Immature natural killer cell (primary cell): ENCODE measurements around the gene DHX35. TPM values are rescaled to one million over a fixed set of nuclear protein-coding genes. Genes with fewer than 3 reads are reported as not detected.
A peak's percentile ranks its signal among the peaks of the same experiment; 100 is the strongest.

Experiments used
- DNase-seq, 3 donors: peaks; one replicate each; pipeline ENCODE4 v3.0.0; 2022; ENCODE audit warnings: mixed read lengths in 1 of 3
- H3K27ac Mint-ChIP-seq, 6 donors: one replicate each; pipeline ENCODE4 v1.8.0; 2020; ENCODE audit warnings: mixed read lengths in 6 of 6, mild to moderate bottlenecking in 5 of 6, inconsistent platforms in 4 of 6, moderate library complexity in 3 of 6
- H3K27me3 Mint-ChIP-seq, 3 donors: one replicate each; pipeline ENCODE4 v1.8.0; 2020 to 2021; ENCODE audit warnings: low read depth in 3 of 3, mild to moderate bottlenecking in 3 of 3, mixed read lengths in 3 of 3, moderate library complexity in 3 of 3, inconsistent platforms in 1 of 3
- H3K36me3 Mint-ChIP-seq, 3 donors: one replicate each; pipeline ENCODE4 v1.8.0; 2020; ENCODE audit warnings: mixed read lengths in 3 of 3, inconsistent platforms in 2 of 3, mild to moderate bottlenecking in 2 of 3
- H3K4me1 Mint-ChIP-seq, 2 donors: one replicate each; pipeline ENCODE4 v1.8.0; 2020; ENCODE audit warnings: inconsistent platforms in 2 of 2, mild to moderate bottlenecking in 2 of 2, mixed read lengths in 2 of 2, moderate library complexity in 1 of 2
- H3K4me3 Mint-ChIP-seq, 5 donors: one replicate each; pipeline ENCODE4 v1.8.0; 2020; ENCODE audit warnings: mild to moderate bottlenecking in 5 of 5, mixed read lengths in 5 of 5, inconsistent platforms in 3 of 5, moderate library complexity in 3 of 5
- H3K9me3 Mint-ChIP-seq, 6 donors: one replicate each; pipeline ENCODE4 v1.8.0; 2020; ENCODE audit warnings: mild to moderate bottlenecking in 6 of 6, mixed read lengths in 6 of 6, inconsistent platforms in 4 of 6, moderate library complexity in 3 of 6
- polyA plus RNA-seq, 3 donors: library from polyadenylated mRNA; unstranded; fragments of 300-500 nt; fragmentation: Illumina TruSeq; gene quantifications; one replicate each; pipeline ENCODE4 v1.2.3, GENCODE V29; 2021

DHX35 gene, protein sequence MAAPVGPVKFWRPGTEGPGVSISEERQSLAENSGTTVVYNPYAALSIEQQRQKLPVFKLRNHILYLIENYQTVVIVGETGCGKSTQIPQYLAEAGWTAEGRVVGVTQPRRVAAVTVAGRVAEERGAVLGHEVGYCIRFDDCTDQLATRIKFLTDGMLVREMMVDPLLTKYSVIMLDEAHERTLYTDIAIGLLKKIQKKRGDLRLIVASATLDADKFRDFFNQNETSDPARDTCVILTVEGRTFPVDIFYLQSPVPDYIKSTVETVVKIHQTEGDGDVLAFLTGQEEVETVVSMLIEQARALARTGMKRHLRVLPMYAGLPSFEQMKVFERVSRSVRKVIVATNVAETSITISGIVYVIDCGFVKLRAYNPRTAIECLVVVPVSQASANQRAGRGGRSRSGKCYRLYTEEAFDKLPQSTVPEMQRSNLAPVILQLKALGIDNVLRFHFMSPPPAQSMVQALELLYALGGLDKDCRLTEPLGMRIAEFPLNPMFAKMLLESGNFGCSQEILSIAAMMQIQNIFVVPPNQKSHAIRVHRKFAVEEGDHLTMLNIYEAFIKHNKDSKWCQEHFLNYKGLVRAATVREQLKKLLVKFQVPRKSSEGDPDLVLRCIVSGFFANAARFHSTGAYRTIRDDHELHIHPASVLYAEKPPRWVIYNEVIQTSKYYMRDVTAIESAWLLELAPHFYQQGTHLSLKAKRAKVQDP
- 1 to 10 TPM; 5.0 to 6.5 (median 6.0) TPM for polyA plus RNA-seq

DNA sequence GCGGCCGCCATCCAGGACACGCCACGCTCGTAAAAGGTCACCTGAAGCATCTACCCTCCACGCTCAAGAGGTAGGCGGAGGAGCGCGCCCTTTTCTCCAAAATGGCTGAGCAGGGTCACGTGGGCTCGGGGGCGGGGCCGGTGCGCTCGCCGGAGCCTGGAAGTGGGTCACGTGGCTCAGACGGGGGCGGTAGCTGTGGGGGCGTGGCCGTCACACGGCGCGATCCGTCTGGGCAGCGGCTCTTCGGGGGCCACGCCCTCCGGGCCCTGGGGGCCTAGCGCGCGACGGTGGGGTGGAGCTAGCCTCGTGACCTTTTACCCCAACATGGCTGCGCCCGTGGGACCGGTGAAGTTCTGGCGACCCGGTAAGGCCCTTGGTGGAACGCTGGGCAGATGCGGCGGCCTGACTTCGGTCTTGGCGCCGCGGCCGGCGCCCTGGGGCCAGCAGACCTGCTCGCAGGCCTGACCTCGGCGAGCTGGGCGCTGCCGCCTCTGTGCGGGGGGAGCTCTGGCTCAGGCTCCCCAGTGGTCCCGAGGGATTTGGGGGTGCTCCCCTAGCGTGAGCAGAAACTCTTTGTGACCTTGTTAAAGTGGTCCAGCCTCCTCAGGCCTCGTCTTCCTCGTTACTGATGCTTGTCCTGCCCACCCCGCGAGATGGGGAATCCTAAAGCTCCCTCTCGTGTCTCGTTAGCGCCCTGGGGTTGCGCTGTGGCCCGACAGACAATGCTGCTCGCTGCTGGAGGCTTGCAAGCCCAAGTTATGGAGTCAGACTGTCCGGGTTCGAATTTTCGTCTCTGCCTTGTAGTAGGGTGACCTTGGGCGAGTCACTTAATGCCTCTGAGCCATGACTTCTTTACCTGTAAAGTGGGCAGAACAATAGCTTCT is at the start of gene DHX35:
Gene DHX35 (plus strand): TSS at position 301 of the 884 bp plus-strand sequence. CDS start 24 bp downstream, at position 325.
- peaks cover 0 to 3% (median 0%) of the 10 kb centered on the region in 3 donors for H3K36me3 Mint-ChIP-seq
- H3K27ac Mint-ChIP-seq = peak within 1 kb of the TSS; percentile 88 to 95 (median 94)
- H3K9me3 Mint-ChIP-seq = no peaks in the 10 kb centered on the region

DNA sequence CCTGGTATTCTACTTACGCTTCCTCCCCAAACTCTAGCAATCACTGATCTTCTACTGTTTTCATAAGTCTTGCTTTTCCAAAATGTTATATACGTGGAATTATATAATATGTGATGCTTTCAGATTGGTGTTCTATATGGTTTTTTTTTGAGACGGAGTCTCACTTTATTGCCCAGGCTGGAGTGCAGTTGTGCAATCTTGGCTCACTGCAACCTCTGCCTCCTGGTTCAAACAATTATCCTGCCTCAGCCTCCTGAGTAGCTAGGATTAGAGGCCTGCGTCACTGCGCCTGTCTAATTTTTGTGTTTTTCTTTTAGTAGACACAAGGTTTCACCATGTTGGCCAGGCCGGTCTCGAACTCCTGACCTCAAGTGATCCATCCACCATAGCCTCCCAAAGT is 46.8 kb upstream of the DHX35 start:
- no peaks in the 10 kb centered on the region for H3K9me3 Mint-ChIP-seq
- H3K4me3 Mint-ChIP-seq = no peak overlapping the region
- DNase-seq = no peak
- H3K36me3 Mint-ChIP-seq = peaks cover 0 to 29% (median 8%) of the 10 kb centered on the region in 3 donors
- peaks cover 0 to 4% (median 0%) of the 10 kb centered on the region in 3 donors for H3K27me3 Mint-ChIP-seq
- H3K27ac Mint-ChIP-seq = peak overlapping the region in 1 of 6 donors; percentile 21
- no peaks in the 10 kb centered on the region for H3K4me1 Mint-ChIP-seq

More for the DNA sequence above, at the start of gene DHX35:
- Mint-ChIP-seq H3K4me3 (peak within 1 kb of the TSS; percentile 92 to 96 (median 95)), H3K27me3 (peaks cover 0 to 7% (median 3%) of the 10 kb centered on the region in 3 donors), H3K4me1 (peaks cover 21 to 27% of the 10 kb centered on the region in 2 donors)
- peak; percentile 98 for DNase-seq

DNA sequence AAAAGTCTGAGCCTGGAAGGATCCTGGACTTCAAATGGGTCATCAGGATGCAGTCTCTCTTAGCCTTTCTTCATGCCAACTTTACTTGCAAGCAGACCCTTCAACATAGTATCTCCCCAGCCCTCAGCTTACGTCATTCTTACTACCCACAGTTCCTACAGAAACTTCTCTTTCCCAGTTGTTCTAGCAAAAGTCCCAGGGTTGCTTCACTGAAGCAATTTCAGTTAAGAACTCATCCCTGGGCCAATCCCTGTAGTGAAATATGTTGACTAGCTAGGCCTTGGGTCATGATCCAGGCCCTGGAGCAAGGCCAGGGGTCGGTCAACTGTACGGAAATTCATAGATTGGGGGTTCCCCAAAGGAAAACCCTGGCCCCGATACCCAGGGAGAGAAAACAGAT is 44.5 kb upstream of the DHX35 start:
- Mint-ChIP-seq H3K27ac (no peak overlapping the region), H3K4me1 (no peaks in the 10 kb centered on the region), H3K36me3 (peaks cover 0 to 29% (median 8%) of the 10 kb centered on the region in 3 donors), H3K9me3 (no peaks in the 10 kb centered on the region), H3K4me3 (no peak overlapping the region), H3K27me3 (peaks cover 0 to 4% (median 3%) of the 10 kb centered on the region in 3 donors)
- DNase-seq = no peak

DNA sequence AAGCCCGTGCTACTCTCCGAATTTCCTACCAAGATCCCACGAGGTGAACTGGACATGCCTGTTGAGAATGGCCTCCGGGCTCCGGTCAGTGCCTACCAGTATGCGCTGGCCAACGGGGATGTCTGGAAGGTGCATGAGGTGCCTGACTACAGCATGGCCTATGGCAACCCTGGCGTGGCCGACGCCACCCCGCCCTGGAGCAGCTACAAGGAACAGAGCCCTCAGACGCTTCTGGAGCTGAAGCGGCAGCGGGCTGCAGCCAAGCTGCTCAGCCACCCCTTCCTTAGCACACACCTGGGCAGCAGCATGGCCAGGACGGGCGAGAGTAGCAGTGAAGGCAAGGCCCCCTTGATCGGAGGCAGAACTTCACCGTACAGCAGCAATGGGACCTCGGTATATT is 44.0 kb upstream of the DHX35 start:
- no peaks in the 10 kb centered on the region for H3K9me3 Mint-ChIP-seq
- H3K27ac Mint-ChIP-seq = no peak overlapping the region
- no peaks in the 10 kb centered on the region for H3K4me1 Mint-ChIP-seq
- H3K27me3 Mint-ChIP-seq = peaks cover 0 to 4% (median 3%) of the 10 kb centered on the region in 3 donors
- H3K36me3 Mint-ChIP-seq = peaks cover 0 to 29% (median 8%) of the 10 kb centered on the region in 3 donors
- no peak for DNase-seq
- H3K4me3 Mint-ChIP-seq = no peak overlapping the region

DNA sequence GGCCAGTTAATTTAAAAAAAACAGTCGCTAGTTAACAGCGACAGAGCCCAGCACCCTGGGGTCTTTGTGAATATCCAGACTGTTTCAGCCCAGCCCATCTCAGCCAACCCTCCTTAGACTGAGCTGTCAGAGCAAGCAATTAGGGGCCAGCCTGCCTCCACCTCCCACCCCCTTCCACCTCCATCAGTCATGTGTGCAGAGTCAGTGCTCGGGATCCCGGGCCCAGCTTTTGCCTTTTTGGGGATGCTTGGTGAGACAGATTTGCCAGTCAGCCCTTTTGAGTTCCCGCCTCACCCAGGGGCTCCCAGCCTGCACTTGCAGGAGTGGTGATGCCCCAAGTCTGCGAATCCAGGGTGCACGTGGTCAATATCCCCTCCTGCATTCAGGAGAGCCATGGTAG is 42.5 kb upstream of the DHX35 start:
- Mint-ChIP-seq H3K36me3 (peaks cover 3 to 28% (median 5%) of the 10 kb centered on the region in 3 donors), H3K27ac (no peak overlapping the region), H3K9me3 (no peaks in the 10 kb centered on the region), H3K4me1 (no peaks in the 10 kb centered on the region), H3K27me3 (peaks cover 0 to 5% (median under 1%) of the 10 kb centered on the region in 3 donors), H3K4me3 (no peak overlapping the region)
- no peak for DNase-seq

DNA sequence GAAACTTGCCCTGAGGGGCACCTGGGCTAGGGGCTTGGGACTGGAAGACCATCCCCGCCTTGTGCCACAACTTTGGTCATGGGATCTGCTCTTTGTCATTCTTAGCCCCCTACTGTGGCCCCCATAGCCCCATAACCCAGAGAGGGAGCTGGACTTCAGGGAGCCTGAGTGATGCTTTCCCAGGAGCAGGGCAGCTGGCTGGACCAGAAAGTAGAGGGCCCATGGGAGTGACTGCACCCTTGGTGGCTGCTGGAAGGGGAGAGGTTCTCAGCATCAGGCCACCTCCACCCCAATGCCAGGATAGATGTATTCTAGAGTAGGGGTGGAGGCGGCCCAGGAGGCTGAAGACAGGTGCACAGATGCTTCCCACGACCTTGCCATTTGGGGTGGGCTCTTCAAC is 41.7 kb upstream of the DHX35 start:
- Mint-ChIP-seq H3K27me3 (peaks cover 2 to 9% (median 6%) of the 10 kb centered on the region in 3 donors), H3K9me3 (no peaks in the 10 kb centered on the region), H3K4me1 (peaks cover 0 to 3% of the 10 kb centered on the region in 2 donors), H3K27ac (peak overlapping the region in 1 of 6 donors; percentile 10), H3K4me3 (no peak overlapping the region), H3K36me3 (peaks cover 3 to 25% (median 5%) of the 10 kb centered on the region in 3 donors)
- DNase-seq = no peak

DNA sequence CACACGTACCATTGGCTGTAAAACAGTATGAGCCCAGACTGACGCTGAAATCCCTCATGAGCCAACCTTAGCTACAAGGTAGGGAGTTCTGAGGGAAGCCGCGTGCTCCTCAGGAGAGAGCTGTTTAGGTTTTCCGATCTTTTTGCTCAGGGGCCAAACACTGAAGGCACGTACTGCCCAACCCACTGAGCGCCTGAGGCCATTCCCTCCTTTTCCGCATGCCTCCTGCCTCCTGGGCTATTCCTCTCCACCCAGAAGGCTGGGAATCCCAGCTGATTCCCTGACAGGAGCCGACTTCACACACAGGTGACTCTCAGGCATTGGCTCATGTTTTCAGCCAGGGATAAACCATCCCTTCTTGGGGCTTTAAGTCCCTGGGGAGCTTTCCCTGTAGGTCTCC is 41.3 kb upstream of the DHX35 start:
- Mint-ChIP-seq H3K4me1 (peaks cover 4 to 6% of the 10 kb centered on the region in 2 donors), H3K9me3 (no peaks in the 10 kb centered on the region), H3K36me3 (peaks cover 3 to 21% (median 5%) of the 10 kb centered on the region in 3 donors), H3K27me3 (peaks cover 4 to 10% (median 9%) of the 10 kb centered on the region in 3 donors), H3K4me3 (no peak overlapping the region), H3K27ac (no peak overlapping the region)
- no peak for DNase-seq

DNA sequence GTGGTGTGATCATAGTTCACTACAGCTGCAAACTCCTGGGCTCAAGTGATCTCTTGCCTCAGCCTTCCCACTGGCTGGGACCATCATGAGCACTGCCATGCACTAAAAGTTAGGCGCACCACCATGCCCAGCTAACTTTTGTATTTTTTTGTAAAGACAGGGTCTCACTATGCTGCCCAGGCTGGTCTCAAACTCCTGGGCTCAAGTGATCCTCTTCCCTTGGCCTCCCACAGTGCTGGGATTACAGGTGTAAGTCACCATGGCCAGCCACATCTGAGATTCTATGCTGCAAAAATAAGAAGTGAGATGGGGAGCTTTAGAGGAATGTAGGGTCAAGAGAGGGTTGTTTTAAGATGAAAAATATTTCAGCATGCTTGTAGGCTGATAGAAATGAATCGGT is 37.4 kb upstream of the DHX35 start:
- H3K4me1 Mint-ChIP-seq = peaks cover 22 to 29% of the 10 kb centered on the region in 2 donors
- peak overlapping the region in 5 of 6 donors; percentile 4 to 76 (median 49) for H3K27ac Mint-ChIP-seq
- peak overlapping the region in 3 of 5 donors; percentile 22 to 57 (median 38) for H3K4me3 Mint-ChIP-seq
- no peak for DNase-seq
- H3K36me3 Mint-ChIP-seq = peaks cover 0 to 3% (median 3%) of the 10 kb centered on the region in 3 donors
- peaks cover 4 to 15% (median 9%) of the 10 kb centered on the region in 3 donors for H3K27me3 Mint-ChIP-seq
- no peaks in the 10 kb centered on the region for H3K9me3 Mint-ChIP-seq

DNA sequence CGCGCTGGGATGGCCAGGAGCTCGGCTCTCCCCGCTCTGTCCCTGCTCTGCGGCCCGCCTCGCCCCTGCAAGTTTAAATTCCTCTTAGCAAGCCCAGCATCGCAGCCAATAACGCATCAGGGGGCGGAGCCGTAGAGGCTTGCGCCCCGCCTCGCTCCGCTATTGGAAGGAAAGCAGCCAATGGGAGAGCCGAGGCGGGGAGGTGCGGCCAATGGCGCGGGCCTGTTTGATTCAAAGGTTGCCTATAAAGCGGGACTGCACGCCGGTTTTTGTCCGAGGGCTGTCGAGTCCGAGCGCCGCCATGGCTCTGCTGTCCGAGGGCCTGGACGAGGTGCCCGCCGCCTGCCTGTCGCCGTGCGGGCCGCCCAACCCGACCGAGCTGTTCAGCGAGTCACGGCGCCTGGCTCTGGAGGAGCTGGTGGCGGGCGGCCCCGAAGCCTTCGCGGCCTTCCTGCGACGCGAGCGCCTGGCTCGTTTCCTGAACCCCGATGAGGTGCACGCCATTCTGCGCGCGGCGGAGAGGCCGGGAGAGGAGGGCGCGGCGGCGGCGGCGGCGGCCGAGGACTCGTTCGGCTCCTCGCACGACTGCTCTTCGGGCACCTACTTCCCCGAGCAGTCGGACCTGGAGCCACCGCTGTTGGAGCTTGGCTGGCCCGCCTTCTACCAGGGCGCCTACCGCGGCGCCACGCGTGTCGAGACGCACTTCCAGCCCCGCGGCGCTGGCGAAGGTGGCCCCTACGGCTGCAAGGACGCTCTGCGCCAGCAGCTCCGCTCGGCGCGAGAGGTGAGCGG is 35.8 kb upstream of the DHX35 start, which contains the start of gene FAM83D:
Gene FAM83D (plus strand): TSS at position 276 of the 792 bp plus-strand sequence. CDS start 26 bp downstream, at position 302.
- H3K9me3 Mint-ChIP-seq = no peaks in the 10 kb centered on the region
- H3K4me1 Mint-ChIP-seq = peaks cover 28 to 35% of the 10 kb centered on the region in 2 donors
- peaks cover 0 to 3% (median 3%) of the 10 kb centered on the region in 3 donors for H3K36me3 Mint-ChIP-seq
- H3K27ac Mint-ChIP-seq = peak within 1 kb of the TSS in 5 of 6 donors; percentile 3 to 87 (median 16)
- peaks cover 4 to 15% (median 7%) of the 10 kb centered on the region in 3 donors for H3K27me3 Mint-ChIP-seq
- peak; percentile 90 to 93 (median 93) for DNase-seq
- peak within 1 kb of the TSS; percentile 73 to 82 (median 78) for H3K4me3 Mint-ChIP-seq

DNA sequence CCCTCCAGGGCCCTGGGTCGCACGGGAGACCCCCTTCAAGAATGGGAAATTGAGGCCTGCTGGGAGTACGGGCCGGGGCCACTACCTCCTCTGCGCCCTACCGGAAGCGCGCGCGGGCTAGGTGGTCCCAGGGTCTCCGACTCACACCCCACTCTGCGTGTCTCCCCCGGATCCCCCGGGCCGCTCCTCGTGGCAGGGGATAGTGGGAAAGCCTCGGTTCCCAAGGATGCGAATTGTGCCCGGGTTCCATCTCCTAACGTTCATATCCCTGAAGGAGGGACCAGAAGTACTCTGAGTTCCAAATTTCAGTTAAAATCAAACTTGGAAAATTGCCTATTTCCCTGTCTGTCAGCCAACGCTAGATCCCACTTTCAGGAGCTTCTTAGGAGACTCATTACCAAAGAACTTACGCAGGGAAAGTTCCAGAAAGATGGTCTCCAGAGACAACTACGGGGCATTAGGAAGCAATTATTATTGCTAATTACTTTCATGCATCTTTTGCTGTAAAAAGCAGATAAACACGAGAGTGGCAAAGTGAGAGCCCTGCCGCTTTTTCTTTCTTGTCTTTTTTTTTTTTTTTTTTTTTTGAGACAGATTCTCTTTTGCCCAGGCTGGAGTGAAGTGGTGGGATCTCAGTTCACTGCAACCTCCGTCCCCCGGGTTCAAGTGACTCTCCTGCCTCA is 35.1 kb upstream of the DHX35 start:
- DNase-seq = no peak
- Mint-ChIP-seq H3K27ac (no peak overlapping the region), H3K4me1 (peaks cover 28 to 35% of the 10 kb centered on the region in 2 donors), H3K27me3 (peaks cover 4 to 15% (median 7%) of the 10 kb centered on the region in 3 donors), H3K9me3 (no peaks in the 10 kb centered on the region), H3K36me3 (peaks cover 0 to 3% (median 3%) of the 10 kb centered on the region in 3 donors), H3K4me3 (peak overlapping the region; percentile 73 to 82 (median 78))

DNA sequence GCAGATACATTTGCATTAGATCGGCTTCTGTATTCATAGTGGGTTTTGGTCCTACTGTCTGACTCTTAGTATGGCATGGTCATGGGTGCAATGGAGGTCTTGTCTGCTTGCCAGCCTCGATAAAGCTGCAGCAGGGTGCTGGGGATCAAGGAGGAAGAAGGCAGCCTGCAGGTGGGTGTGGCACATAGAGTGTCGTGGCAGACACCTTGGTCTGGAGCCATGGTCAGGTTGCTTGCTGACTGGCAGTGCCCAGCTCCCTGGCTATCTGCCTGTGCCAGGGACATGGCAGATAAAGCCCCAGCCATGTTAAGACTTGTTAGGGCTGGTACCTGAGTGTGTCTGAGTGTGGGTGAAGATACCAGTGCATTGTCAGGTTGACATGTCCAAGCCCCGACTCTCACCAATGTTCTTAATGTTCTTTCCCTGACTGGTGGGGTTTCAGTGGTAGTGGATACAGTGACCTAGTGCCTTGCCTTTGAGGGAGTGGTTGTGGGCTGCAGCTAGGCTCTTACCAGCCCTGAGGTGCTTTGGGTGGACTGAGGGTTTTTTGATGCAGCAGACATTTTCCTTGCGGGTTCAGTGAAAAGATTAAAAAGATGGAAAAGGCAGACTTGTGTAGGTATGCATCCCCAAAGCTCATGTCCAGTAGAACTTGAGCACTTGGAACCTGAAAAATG is 34.1 kb upstream of the DHX35 start:
- Mint-ChIP-seq H3K27me3 (peaks cover 4 to 15% (median 7%) of the 10 kb centered on the region in 3 donors), H3K4me1 (peaks cover 28 to 35% of the 10 kb centered on the region in 2 donors)

More for the DNA sequence above, 34.1 kb upstream of the DHX35 start:
- Mint-ChIP-seq H3K9me3 (no peaks in the 10 kb centered on the region), H3K27ac (peak overlapping the region in 1 of 6 donors; percentile 22), H3K36me3 (peaks cover 0 to 3% (median 3%) of the 10 kb centered on the region in 3 donors), H3K4me3 (peak overlapping the region; percentile 64 to 82 (median 71))
- no peak for DNase-seq
